SK-N-SH (cell line): ENCODE results near the gene GCLC.

Experiments
- CHD2 ChIP-seq: fragments of 150-350 bp; IDR thresholded peaks from 2 replicates; pipeline ENCODE4 v1.6.1; 2018; ENCODE audit warnings: low read length; ENCODE audit not compliant: partially characterized antibody
- CTCF ChIP-seq: fragments of 200-600 bp; sonication (generic); IDR thresholded peaks from 2 replicates; pipeline ENCODE4 v1.6.1; 2017; ENCODE audit warnings: antibody characterized with exemption, mild to moderate bottlenecking, moderate library complexity
- EZH2phosphoT487 ChIP-seq: fragments of 200-600 bp; sonication (generic); IDR thresholded peaks from 2 replicates; pipeline ENCODE4 v1.6.1; 2017; ENCODE audit warnings: low read depth, mixed run types, mild to moderate bottlenecking, antibody characterized with exemption, moderate library complexity, borderline replicate concordance
- FOXJ3 ChIP-seq: sonication (generic); formaldehyde crosslinking; IDR thresholded peaks from 2 replicates; pipeline ENCODE4 v1.5.1; 2020; ENCODE audit warnings: mild to moderate bottlenecking, missing genetic modification reagents
- IRF3 ChIP-seq: fragments of 150-350 bp; IDR thresholded peaks from 2 replicates; pipeline ENCODE4 v1.6.1; 2016; ENCODE audit warnings: mild to moderate bottlenecking, low read depth, low read length
- NFIC ChIP-seq: IDR thresholded peaks from 2 replicates; pipeline ENCODE4 v1.4.0; 2012; ENCODE audit warnings: borderline replicate concordance
- PBX3 ChIP-seq: IDR thresholded peaks from 2 replicates; pipeline ENCODE4; 2012
- POLR2AphosphoS5 ChIP-seq: IDR thresholded peaks from 2 replicates; pipeline ENCODE4 v1.6.1; 2012; ENCODE audit warnings: low read depth, low read length
- REST ChIP-seq: IDR thresholded peaks from 2 replicates; pipeline ENCODE4 v1.6.1; 2012; ENCODE audit warnings: mild to moderate bottlenecking, low read depth, low read length, moderate library complexity
- TCF12 ChIP-seq: IDR thresholded peaks from 2 replicates; pipeline ENCODE4 v1.4.0; 2012
- TF ChIP-seq, protein P1 (sequence below): IDR thresholded peaks from 2 replicates; pipeline ENCODE4 v1.4.0; 2012; ENCODE audit warnings: low read depth, borderline replicate concordance

DNA sequence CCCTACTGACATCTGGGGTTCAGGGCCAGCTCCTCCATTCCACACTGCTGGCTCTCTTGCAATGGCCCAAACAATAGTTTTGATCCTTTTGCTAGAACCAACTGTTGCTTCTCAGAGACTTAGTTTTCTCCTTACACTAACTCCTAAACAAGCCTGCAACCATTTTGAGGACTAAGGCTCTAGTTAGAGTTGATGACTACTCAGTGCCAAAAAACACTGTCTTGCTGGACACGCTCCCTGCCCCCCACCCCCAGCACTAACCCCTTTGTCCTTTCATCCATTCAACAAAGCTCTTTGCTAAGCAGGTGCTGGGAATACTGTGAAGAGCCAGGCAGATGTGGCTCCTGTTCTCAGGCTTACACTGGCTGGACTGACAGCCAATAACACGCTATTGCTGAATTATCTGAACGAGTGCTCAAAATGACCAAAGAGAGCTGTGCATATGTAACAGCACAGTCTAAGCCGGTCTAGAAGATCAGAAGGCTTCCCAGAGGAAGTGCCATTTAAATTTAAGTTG is 17.6 kb downstream of the GCLC start:
- TF ChIP-seq CTCF (no peak), REST (no peak), NFIC (no peak), EZH2phosphoT487 (no peak), PBX3 (no peak), IRF3 (no peak), POLR2AphosphoS5 (no peak), TCF12 (no peak), FOXJ3 (CRISPR knock-in tag) (no peak), CHD2 (no peak)
- TF ChIP-seq, protein P1, sequence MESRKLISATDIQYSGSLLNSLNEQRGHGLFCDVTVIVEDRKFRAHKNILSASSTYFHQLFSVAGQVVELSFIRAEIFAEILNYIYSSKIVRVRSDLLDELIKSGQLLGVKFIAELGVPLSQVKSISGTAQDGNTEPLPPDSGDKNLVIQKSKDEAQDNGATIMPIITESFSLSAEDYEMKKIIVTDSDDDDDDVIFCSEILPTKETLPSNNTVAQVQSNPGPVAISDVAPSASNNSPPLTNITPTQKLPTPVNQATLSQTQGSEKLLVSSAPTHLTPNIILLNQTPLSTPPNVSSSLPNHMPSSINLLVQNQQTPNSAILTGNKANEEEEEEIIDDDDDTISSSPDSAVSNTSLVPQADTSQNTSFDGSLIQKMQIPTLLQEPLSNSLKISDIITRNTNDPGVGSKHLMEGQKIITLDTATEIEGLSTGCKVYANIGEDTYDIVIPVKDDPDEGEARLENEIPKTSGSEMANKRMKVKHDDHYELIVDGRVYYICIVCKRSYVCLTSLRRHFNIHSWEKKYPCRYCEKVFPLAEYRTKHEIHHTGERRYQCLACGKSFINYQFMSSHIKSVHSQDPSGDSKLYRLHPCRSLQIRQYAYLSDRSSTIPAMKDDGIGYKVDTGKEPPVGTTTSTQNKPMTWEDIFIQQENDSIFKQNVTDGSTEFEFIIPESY, result no peak
